ENCODE data around the gene MSMP.

- TF ChIP-seq CTCF (conservative IDR thresholded peaks at IDR 0.05) (no peak), EZH2 (IDR thresholded peaks at IDR 0.05; ENCODE audit: low read depth) (no peak)
These were observed 44.7 kb upstream of the MSMP start for GRCh38 chr9:35798658-35799374.

Measured in PC-9 (cell line).